HepG2 (cell line): ENCODE measurements around the gene POLE. TPM values are rescaled to one million over a fixed set of nuclear protein-coding genes. Genes with fewer than 3 reads are reported as not detected.

Experiments
- CEBPZ ChIP-seq: IDR thresholded peaks from 2 replicates; pipeline ENCODE4 v1.6.1; 2012; ENCODE audit warnings: low read length, improper control_type of control experiment
- GABPA ChIP-seq, 2 experiments: IDR thresholded peaks; 2 replicates each; pipeline ENCODE4 v1.6.1; 2011 to 2016; ENCODE audit warnings: low read depth in 2 of 2, low read length in 1 of 2, missing biosample characterization in 1 of 2, missing genetic modification characterization in 1 of 2
- GABPB1 ChIP-seq: IDR thresholded peaks from 2 replicates; pipeline ENCODE4 v1.6.1; 2016; ENCODE audit warnings: mild to moderate bottlenecking, missing genetic modification reagents, moderate library complexity, missing compliant biosample characterization
- GATAD1 ChIP-seq: IDR thresholded peaks from 2 replicates; pipeline ENCODE4 v1.6.1; 2016; ENCODE audit warnings: missing genetic modification reagents, missing compliant biosample characterization
- GLMP ChIP-seq: sonication (generic); formaldehyde crosslinking; IDR thresholded peaks from 2 replicates; pipeline ENCODE4 v1.9.0; 2021; ENCODE audit warnings: missing genetic modification reagents, mild to moderate bottlenecking, borderline replicate concordance
- HOXD1 ChIP-seq: sonication (generic); formaldehyde crosslinking; IDR thresholded peaks from 2 replicates; pipeline ENCODE4 v1.5.0; 2020; ENCODE audit warnings: missing genetic modification reagents
- KAT8 ChIP-seq: IDR thresholded peaks from 2 replicates; pipeline ENCODE4 v1.6.1; 2016; ENCODE audit warnings: missing genetic modification reagents, missing compliant biosample characterization
- MED8 ChIP-seq: sonication (generic); formaldehyde crosslinking; IDR thresholded peaks from 2 replicates; pipeline ENCODE4 v1.8.1; 2023; ENCODE audit warnings: mild to moderate bottlenecking, missing genetic modification reagents; ENCODE audit not compliant: insufficient replicate concordance
- MXD1 ChIP-seq: sonication (generic); formaldehyde crosslinking; IDR thresholded peaks from 2 replicates; pipeline ENCODE4 v1.4.0; 2020; ENCODE audit warnings: mild to moderate bottlenecking, missing genetic modification reagents
- NR1H2 ChIP-seq: sonication (generic); formaldehyde crosslinking; IDR thresholded peaks from 2 replicates; pipeline ENCODE4 v1.8.1; 2022; ENCODE audit warnings: low read depth, missing genetic modification reagents, borderline replicate concordance
- POLR2AphosphoS5 ChIP-seq: IDR thresholded peaks from 2 replicates; pipeline ENCODE4 v1.6.1; 2012; ENCODE audit warnings: low read depth, low read length
- PREB ChIP-seq: sonication (generic); formaldehyde crosslinking; IDR thresholded peaks from 2 replicates; pipeline ENCODE4 v1.4.0; 2020; ENCODE audit warnings: missing genetic modification reagents
- RFXAP ChIP-seq: sonication (generic); formaldehyde crosslinking; IDR thresholded peaks from 2 replicates; pipeline ENCODE4 v1.4.0; 2020; ENCODE audit warnings: missing genetic modification reagents, borderline replicate concordance
- STAG1 ChIP-seq: sonication (generic); formaldehyde crosslinking; IDR thresholded peaks from 2 replicates; pipeline ENCODE4 v1.4.0; 2020; ENCODE audit warnings: missing genetic modification reagents
- TBL1XR1 ChIP-seq: fragments of 150-350 bp; IDR thresholded peaks from 2 replicates; pipeline ENCODE4 v1.6.1; 2014; ENCODE audit warnings: borderline replicate concordance, low read length; ENCODE audit not compliant: partially characterized antibody
- TOPORS ChIP-seq: sonication (generic); formaldehyde crosslinking; IDR thresholded peaks from 2 replicates; pipeline ENCODE4 v1.8.0; 2023; ENCODE audit warnings: mild to moderate bottlenecking, missing genetic modification reagents
- TP53 ChIP-seq: sonication (generic); formaldehyde crosslinking; conservative IDR thresholded peaks from 2 replicates; pipeline ENCODE4 v1.4.0; 2020; ENCODE audit warnings: missing genetic modification reagents
- ZBTB25 ChIP-seq: IDR thresholded peaks from 2 replicates; pipeline ENCODE4 v1.6.1; 2018; ENCODE audit warnings: missing genetic modification reagents
- ZC3H13 ChIP-seq: sonication (generic); formaldehyde crosslinking; IDR thresholded peaks from 2 replicates; pipeline ENCODE4 v1.8.1; 2023; ENCODE audit warnings: mild to moderate bottlenecking, missing genetic modification reagents, moderate library complexity
- ZNF343 ChIP-seq: sonication (generic); formaldehyde crosslinking; IDR thresholded peaks from 2 replicates; pipeline ENCODE4 v1.4.0; 2020; ENCODE audit warnings: mild to moderate bottlenecking, missing genetic modification reagents
- ZNF552 ChIP-seq: sonication (generic); formaldehyde crosslinking; IDR thresholded peaks from 2 replicates; pipeline ENCODE4 v1.9.0; 2022; ENCODE audit warnings: missing genetic modification reagents, mild to moderate bottlenecking, borderline replicate concordance
- ZNF788 ChIP-seq: sonication (generic); formaldehyde crosslinking; IDR thresholded peaks from 2 replicates; pipeline ENCODE4 v1.5.0; 2020; ENCODE audit warnings: mild to moderate bottlenecking, missing genetic modification reagents, borderline replicate concordance
- ZSCAN12 ChIP-seq: sonication (generic); formaldehyde crosslinking; IDR thresholded peaks from 2 replicates; pipeline ENCODE4 v1.9.0; 2021; ENCODE audit warnings: mild to moderate bottlenecking, missing genetic modification reagents
- polyA plus RNA-seq, 8 experiments: library from polyadenylated mRNA; depleted of rRNA in 3 of 8; stranded (reverse) in 7 of 8; unstranded in 1 of 8; fragments of >200 nt; fragmentation: Illumina TruSeq in 4 of 8; extraction: Trizol in 4 of 8; gene quantifications; 2 replicates each; pipeline versions ENCODE4 v1.2.1 to v1.2.3, GENCODE V29; 2011 to 2016; ENCODE audit warnings: low read depth in 4 of 8, missing spikeins in 1 of 8, mixed read lengths in 1 of 8; ENCODE audit not compliant: insufficient read depth in 1 of 8
- total RNA-seq, 5 experiments: library from RNA; depleted of rRNA; stranded (reverse); fragments of >200 nt; fragmentation: Illumina TruSeq; extraction: Trizol; gene quantifications; 2 replicates each; pipeline ENCODE4 v1.2.3, GENCODE V29; 2016; ENCODE audit warnings: low read depth in 1 of 5

Gene POLE
- total and polyA plus RNA-seq, 2 of the 13 experiments (the other 11 are each of a cell fraction or from before 2014, with no cell fraction given): 25.3 to 52.2 TPM

GRCh38 chr12:132710405-132711079, 23.4 kb upstream of the POLE start, which contains the start of gene PGAM5 (continued):
- peak; percentile 77 for TF ChIP-seq POLR2AphosphoS5
- peak; percentile 95 for TF ChIP-seq TOPORS (CRISPR knock-in tag)
- peak; percentile 84 for TF ChIP-seq GATAD1 (CRISPR knock-in tag)
- no peak for TF ChIP-seq HOXD1 (CRISPR knock-in tag)
- TF ChIP-seq ZC3H13 (CRISPR knock-in tag): peak; percentile 81; the same call in 1 of the 2 replicates
- TF ChIP-seq GABPB1 (CRISPR knock-in tag): peak; percentile 94
- TF ChIP-seq ZNF343 (CRISPR knock-in tag): peak; percentile 73; the same call in 1 of the 2 replicates
- TF ChIP-seq MXD1 (CRISPR knock-in tag): peak; percentile 82
- 0 out of 2 replicates have a peak, but pooled peaks have one; percentile 15 for TF ChIP-seq PREB (CRISPR knock-in tag)
- no peak for TF ChIP-seq NR1H2 (CRISPR knock-in tag)
- TF ChIP-seq TBL1XR1: no peak
- peak; percentile 70; the same call in 1 of the 2 replicates for TF ChIP-seq RFXAP (CRISPR knock-in tag)
- TF ChIP-seq GABPA (IDR thresholded peaks at IDR 0.05; ENCODE audit: low read depth, low read length): peak; percentile 99
- TF ChIP-seq GABPA (CRISPR knock-in tag; IDR thresholded peaks at IDR 0.05; ENCODE audit: low read depth): peak; percentile 82
- TF ChIP-seq ZNF788 (CRISPR knock-in tag): peak; percentile 86
- no peak for TF ChIP-seq TP53 (CRISPR knock-in tag)
- TF ChIP-seq ZSCAN12 (CRISPR knock-in tag): no peak
- TF ChIP-seq ZBTB25: peak; percentile 93
- TF ChIP-seq MED8: peak; percentile 26
- no peak for TF ChIP-seq CEBPZ
- peak; percentile 86 for TF ChIP-seq KAT8 (CRISPR knock-in tag)
- TF ChIP-seq GLMP (CRISPR knock-in tag): no peak
- peak; percentile 90; the same call in 1 of the 2 replicates for TF ChIP-seq ZNF552
- TF ChIP-seq STAG1 (CRISPR knock-in tag): no peak
